ENCODE measurements around the gene NEK5.

The NEK5 gene

DNA sequence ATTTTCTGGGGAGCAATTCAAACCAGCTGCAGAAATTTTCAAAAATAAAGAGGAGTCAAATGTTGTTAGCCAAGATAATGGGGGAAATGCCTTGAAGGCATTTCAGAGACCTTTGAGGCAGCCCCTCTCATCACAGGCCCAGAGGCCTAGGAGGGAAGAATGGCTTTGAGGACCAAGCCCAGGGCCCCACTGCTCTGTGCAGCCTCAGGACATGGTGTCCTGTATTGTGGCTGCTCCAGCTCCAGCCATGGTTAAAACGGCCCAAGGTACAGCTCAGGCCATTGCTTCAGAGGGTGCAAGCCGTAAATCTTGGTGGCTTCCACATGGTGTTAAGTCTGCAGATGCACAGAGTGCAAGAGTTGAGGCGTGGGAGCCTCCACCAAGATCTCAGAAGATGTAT is 32.1 kb downstream of the NEK5 start:
- no peak for TF ChIP-seq ZC3H10 (CRISPR knock-in tag; IDR thresholded peaks at IDR 0.05)
- no peak for TF ChIP-seq RARB (CRISPR knock-in tag; IDR thresholded peaks at IDR 0.05)
- TF ChIP-seq GLIS3 (CRISPR knock-in tag; IDR thresholded peaks at IDR 0.05): no peak
- TF ChIP-seq PPARA (CRISPR knock-in tag; IDR thresholded peaks at IDR 0.05; ENCODE audit: borderline replicate concordance): no peak
- TF ChIP-seq ZFP30 (CRISPR knock-in tag; IDR thresholded peaks at IDR 0.05): no peak
- TF ChIP-seq, protein P1, sequence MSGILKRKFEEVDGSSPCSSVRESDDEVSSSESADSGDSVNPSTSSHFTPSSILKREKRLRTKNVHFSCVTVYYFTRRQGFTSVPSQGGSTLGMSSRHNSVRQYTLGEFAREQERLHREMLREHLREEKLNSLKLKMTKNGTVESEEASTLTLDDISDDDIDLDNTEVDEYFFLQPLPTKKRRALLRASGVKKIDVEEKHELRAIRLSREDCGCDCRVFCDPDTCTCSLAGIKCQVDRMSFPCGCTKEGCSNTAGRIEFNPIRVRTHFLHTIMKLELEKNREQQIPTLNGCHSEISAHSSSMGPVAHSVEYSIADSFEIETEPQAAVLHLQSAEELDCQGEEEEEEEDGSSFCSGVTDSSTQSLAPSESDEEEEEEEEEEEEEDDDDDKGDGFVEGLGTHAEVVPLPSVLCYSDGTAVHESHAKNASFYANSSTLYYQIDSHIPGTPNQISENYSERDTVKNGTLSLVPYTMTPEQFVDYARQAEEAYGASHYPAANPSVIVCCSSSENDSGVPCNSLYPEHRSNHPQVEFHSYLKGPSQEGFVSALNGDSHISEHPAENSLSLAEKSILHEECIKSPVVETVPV (CRISPR knock-in tag; IDR thresholded peaks at IDR 0.05): no peak
- TF ChIP-seq OSR1 (CRISPR knock-in tag; IDR thresholded peaks at IDR 0.05): no peak
- TF ChIP-seq TCF4 (CRISPR knock-in tag; IDR thresholded peaks at IDR 0.05; ENCODE audit: borderline replicate concordance): no peak
- TF ChIP-seq, protein P2, sequence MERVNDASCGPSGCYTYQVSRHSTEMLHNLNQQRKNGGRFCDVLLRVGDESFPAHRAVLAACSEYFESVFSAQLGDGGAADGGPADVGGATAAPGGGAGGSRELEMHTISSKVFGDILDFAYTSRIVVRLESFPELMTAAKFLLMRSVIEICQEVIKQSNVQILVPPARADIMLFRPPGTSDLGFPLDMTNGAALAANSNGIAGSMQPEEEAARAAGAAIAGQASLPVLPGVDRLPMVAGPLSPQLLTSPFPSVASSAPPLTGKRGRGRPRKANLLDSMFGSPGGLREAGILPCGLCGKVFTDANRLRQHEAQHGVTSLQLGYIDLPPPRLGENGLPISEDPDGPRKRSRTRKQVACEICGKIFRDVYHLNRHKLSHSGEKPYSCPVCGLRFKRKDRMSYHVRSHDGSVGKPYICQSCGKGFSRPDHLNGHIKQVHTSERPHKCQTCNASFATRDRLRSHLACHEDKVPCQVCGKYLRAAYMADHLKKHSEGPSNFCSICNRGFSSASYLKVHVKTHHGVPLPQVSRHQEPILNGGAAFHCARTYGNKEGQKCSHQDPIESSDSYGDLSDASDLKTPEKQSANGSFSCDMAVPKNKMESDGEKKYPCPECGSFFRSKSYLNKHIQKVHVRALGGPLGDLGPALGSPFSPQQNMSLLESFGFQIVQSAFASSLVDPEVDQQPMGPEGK (CRISPR knock-in tag; IDR thresholded peaks at IDR 0.05; ENCODE audit: borderline replicate concordance): no peak
- no peak for TF ChIP-seq ZNF70 (CRISPR knock-in tag; IDR thresholded peaks at IDR 0.05)
- TF ChIP-seq ZNF8 (CRISPR knock-in tag; IDR thresholded peaks at IDR 0.05): no peak
- no peak for TF ChIP-seq ARNTL (CRISPR knock-in tag; IDR thresholded peaks at IDR 0.05; ENCODE audit: borderline replicate concordance, low read depth)
- ATAC-seq: no peak

DNA sequence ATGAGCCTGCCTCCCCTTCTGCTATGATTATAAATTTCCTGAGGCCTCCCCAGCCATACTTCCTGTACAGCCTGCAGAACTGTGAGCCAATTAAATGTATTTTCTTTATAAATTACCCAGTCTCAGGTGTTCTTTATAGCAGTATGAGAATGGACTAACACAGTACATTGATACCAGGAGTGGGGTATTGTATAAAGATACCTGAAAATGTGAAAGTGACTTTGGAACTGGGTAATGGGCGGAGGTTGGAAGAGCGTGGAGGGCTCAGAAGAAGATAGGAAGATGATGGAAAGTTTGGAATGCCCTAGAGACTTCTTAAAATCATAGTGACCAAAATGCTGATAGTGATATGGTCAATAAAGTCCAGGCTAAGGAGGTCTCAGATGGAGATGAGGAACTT is 32.8 kb downstream of the NEK5 start:
- no peak for ATAC-seq
- no peak for TF ChIP-seq OSR1 (CRISPR knock-in tag; IDR thresholded peaks at IDR 0.05)
- TF ChIP-seq TOX (CRISPR knock-in tag; IDR thresholded peaks at IDR 0.05; ENCODE audit: borderline replicate concordance): no peak
- TF ChIP-seq, protein P3, sequence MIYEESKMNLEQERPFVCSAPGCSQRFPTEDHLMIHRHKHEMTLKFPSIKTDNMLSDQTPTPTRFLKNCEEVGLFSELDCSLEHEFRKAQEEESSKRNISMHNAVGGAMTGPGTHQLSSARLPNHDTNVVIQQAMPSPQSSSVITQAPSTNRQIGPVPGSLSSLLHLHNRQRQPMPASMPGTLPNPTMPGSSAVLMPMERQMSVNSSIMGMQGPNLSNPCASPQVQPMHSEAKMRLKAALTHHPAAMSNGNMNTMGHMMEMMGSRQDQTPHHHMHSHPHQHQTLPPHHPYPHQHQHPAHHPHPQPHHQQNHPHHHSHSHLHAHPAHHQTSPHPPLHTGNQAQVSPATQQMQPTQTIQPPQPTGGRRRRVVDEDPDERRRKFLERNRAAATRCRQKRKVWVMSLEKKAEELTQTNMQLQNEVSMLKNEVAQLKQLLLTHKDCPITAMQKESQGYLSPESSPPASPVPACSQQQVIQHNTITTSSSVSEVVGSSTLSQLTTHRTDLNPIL (CRISPR knock-in tag; IDR thresholded peaks at IDR 0.05; ENCODE audit: low read depth): no peak
- TF ChIP-seq RARB (CRISPR knock-in tag; IDR thresholded peaks at IDR 0.05): no peak
- TF ChIP-seq ZNF70 (CRISPR knock-in tag; IDR thresholded peaks at IDR 0.05): no peak

DNA sequence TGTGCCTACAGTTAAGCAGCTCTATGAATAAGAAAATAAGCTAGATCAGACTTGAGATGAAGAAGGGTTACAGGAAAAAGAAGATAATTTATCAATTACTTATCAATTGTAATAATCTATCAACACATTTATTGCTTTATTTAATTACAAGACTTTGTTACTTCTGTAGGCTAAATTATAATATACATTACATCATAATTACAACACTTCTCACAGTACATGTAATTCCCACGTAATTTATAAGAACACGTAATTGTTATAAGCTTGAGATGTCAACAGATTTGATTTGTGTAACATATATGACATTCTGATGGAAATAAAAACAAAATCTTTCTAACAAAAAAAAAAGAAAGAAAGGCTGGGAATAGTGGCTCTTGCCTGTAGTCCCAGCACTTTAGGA is 36.8 kb downstream of the NEK5 start:
- TF ChIP-seq ZNF70 (CRISPR knock-in tag; IDR thresholded peaks at IDR 0.05): no peak
- no peak for TF ChIP-seq ZNF565 (CRISPR knock-in tag; conservative IDR thresholded peaks at IDR 0.05; ENCODE audit: low read depth)
- TF ChIP-seq GLIS3 (CRISPR knock-in tag; IDR thresholded peaks at IDR 0.05): no peak
- TF ChIP-seq RARB (CRISPR knock-in tag; IDR thresholded peaks at IDR 0.05): no peak
- TF ChIP-seq ZFP3 (CRISPR knock-in tag; IDR thresholded peaks at IDR 0.05): no peak
- no peak for TF ChIP-seq ZFP30 (CRISPR knock-in tag; IDR thresholded peaks at IDR 0.05)
- TF ChIP-seq ISL1 (CRISPR knock-in tag; IDR thresholded peaks at IDR 0.05): no peak
- no peak for TF ChIP-seq SNAI2 (CRISPR knock-in tag; IDR thresholded peaks at IDR 0.05)
- TF ChIP-seq, protein P4, sequence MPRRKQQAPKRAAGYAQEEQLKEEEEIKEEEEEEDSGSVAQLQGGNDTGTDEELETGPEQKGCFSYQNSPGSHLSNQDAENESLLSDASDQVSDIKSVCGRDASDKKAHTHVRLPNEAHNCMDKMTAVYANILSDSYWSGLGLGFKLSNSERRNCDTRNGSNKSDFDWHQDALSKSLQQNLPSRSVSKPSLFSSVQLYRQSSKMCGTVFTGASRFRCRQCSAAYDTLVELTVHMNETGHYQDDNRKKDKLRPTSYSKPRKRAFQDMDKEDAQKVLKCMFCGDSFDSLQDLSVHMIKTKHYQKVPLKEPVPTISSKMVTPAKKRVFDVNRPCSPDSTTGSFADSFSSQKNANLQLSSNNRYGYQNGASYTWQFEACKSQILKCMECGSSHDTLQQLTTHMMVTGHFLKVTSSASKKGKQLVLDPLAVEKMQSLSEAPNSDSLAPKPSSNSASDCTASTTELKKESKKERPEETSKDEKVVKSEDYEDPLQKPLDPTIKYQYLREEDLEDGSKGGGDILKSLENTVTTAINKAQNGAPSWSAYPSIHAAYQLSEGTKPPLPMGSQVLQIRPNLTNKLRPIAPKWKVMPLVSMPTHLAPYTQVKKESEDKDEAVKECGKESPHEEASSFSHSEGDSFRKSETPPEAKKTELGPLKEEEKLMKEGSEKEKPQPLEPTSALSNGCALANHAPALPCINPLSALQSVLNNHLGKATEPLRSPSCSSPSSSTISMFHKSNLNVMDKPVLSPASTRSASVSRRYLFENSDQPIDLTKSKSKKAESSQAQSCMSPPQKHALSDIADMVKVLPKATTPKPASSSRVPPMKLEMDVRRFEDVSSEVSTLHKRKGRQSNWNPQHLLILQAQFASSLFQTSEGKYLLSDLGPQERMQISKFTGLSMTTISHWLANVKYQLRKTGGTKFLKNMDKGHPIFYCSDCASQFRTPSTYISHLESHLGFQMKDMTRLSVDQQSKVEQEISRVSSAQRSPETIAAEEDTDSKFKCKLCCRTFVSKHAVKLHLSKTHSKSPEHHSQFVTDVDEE (CRISPR knock-in tag; IDR thresholded peaks at IDR 0.05): no peak
- TF ChIP-seq ZNF8 (CRISPR knock-in tag; IDR thresholded peaks at IDR 0.05): no peak
- TF ChIP-seq OSR1 (CRISPR knock-in tag; IDR thresholded peaks at IDR 0.05): no peak
- no peak for TF ChIP-seq PPARA (CRISPR knock-in tag; IDR thresholded peaks at IDR 0.05; ENCODE audit: borderline replicate concordance)
- TF ChIP-seq, protein P5, sequence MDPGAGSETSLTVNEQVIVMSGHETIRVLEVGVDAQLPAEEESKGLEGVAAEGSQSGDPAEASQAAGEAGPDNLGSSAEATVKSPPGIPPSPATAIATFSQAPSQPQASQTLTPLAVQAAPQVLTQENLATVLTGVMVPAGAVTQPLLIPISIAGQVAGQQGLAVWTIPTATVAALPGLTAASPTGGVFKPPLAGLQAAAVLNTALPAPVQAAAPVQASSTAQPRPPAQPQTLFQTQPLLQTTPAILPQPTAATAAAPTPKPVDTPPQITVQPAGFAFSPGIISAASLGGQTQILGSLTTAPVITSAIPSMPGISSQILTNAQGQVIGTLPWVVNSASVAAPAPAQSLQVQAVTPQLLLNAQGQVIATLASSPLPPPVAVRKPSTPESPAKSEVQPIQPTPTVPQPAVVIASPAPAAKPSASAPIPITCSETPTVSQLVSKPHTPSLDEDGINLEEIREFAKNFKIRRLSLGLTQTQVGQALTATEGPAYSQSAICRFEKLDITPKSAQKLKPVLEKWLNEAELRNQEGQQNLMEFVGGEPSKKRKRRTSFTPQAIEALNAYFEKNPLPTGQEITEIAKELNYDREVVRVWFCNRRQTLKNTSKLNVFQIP (CRISPR knock-in tag; IDR thresholded peaks at IDR 0.05; ENCODE audit: borderline replicate concordance, low read depth): no peak
- TF ChIP-seq, protein P3 (CRISPR knock-in tag; IDR thresholded peaks at IDR 0.05; ENCODE audit: low read depth): no peak
- TF ChIP-seq, protein P1 (CRISPR knock-in tag; IDR thresholded peaks at IDR 0.05): no peak
- TF ChIP-seq ESRRG (CRISPR knock-in tag; IDR thresholded peaks at IDR 0.05): no peak
- TF ChIP-seq, protein P2 (CRISPR knock-in tag; IDR thresholded peaks at IDR 0.05; ENCODE audit: borderline replicate concordance): no peak
- no peak for TF ChIP-seq TCF4 (CRISPR knock-in tag; IDR thresholded peaks at IDR 0.05; ENCODE audit: borderline replicate concordance)
- TF ChIP-seq ZC3H10 (CRISPR knock-in tag; IDR thresholded peaks at IDR 0.05): no peak
- ATAC-seq: no peak

All from SK-N-SH treated with all-trans-retinoic acid at 6 μM for 48 hours (cell line).